ENCODE measurements around the gene KCTD19. TPM values are rescaled to one million over a fixed set of nuclear protein-coding genes. Genes with fewer than 3 reads are reported as not detected.

KCTD19 gene
- polyA plus RNA-seq, 4 donors = 0.84 to 1.7 (median 0.88) TPM

DNA sequence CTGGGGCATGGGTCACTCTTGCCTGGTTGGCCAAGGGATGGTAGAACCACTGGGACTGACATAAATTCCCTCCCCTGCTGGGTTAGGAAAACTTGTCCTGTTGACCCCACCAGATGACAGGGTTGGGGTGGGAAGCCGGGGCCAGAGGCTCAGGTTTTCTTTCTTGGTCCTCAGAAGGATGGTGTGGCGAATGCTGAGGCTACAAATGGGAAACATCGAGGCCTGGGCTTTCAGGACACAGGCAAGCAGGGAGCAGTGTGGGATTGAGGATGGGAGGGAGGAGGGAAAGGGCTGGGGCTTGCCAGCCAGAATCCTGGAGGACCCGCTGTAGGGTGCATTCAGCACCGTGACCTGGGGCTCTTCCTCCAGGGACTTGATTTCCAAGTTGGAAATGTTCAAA, 61.7 kb downstream of the KCTD19 start:
- DNase-seq (ENCODE audit: low read depth in 4 of 4, low spot score in 3 of 4) = no peak

DNA sequence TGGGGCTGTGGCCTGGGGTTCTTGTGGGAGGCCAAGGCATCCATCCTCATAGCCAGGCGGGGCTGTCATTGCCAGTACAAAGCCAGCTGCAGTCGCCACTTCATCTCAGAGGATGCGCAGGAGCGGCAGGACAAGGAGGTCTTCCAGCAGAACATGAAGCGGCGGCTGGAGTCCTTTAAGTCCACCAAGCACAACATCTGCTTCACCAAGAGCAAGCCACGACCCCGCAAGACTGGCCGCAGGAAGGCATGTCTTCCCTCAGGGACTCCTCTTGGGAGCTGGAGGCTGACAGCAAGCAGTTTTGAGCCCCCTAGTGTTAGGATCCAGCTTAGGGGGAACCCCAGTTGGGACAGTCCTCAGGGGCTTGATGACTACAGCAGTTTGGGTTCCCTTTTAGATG, 62.3 kb downstream of the KCTD19 start:
- DNase-seq (ENCODE audit: low read depth in 4 of 4, low spot score in 3 of 4) = no peak

DNA sequence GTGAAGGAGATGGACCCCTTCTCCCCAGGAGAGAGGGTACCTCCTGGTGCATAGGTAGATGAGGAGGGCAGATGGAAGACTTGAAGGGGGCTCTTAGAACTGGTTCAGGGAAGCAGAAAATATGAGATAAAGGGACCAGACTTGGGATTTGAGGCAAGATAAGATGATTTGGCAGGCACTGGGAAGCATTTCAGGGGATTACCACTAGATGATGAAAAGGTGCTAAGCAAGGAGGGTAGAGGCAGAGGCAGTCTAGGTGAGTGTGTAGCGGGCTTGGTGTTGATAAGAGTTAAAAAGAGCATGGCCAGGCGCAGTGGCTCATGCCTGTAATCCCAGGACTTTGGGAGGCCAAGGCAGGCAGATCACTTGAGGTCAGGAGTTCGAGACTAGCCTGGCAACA, 63.3 kb downstream of the KCTD19 start:
- no peak for DNase-seq (ENCODE audit: low read depth in 4 of 4, low spot score in 3 of 4)

DNA sequence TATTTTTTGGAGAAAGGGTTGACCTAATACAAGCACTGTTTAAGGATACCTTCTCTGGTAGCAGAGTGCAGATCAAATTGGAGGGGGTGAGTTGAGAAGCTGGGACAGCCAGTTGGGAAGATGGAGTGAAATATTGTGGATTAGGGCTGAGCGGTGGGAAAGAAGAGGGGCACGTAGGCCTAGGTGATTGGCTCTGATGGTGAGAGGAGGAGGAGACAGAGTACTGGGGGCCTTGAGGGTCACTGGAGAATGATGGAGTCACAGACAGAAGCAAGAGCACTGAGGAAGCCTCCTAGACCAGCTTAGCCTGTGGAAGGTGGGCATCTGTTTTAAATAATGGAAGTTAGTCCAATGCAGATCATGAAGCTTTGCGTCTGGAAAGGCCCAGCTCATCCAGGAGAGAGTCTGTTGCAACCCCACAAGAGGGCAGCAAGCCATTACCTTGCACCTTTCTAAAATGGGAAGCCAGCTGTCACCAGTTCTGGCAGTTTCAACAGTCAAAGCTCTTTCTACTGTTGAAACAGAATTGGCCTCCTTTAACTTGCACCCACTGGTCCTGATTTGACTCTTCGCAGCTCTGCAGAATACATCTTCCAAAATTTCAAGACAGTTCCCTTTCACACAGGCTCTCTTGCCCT, 66.0 kb downstream of the KCTD19 start:
- DNase-seq (ENCODE audit: low read depth in 4 of 4, low spot score in 3 of 4) = no peak

DNA sequence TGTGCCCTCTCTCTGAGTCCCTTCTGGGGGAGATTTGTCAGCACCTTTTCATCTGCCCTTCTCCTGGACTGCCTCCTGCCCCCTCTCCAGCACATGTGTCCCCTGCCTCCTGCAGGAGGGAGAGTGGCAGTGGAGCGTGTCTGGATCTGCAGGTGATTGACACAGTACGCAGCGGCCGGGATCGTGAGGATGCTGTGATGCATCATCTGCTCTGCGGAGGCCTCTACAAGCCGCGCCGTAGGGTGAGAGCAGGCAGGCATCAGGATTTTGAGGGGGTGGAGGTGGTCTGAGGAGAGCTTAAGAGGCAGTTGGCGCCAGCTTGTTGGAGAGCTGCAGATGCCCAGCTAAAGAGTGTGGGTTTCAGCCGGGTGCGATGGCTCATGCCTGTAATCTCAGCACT, 66.8 kb downstream of the KCTD19 start:
- no peak for DNase-seq (ENCODE audit: low read depth in 4 of 4, low spot score in 3 of 4)

DNA sequence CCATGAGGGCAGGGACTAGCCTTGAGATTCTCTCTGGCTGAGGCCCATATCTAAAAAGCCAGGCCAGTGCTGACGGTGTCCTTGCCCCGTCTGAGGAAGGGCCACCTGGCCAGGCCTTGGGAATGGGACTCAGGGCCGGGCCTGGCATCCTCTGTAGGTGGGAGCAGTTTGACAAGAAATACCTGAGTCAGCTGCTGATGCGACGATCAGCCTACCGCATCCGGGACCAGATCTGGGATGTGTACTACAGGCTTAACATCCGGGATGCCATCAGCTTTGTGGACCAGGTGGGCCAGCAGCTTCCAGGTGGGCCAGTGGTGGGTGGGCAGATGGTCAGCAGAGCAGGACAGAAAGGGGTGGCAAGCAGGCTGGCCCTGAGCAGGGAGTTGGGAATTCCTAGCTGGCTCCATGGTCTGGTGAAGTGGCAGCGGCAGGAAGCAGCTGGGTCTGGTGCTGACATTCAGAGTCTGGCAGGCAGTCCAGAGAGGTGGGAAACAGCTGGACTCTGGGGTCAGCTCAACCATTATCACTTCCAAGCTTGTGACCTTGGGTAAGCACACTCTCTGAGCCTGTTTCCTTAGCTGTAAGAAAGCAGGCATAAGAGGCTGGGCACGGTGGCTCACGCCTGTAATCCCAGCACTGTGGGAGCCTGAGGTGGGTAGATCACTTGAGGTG, 68.2 kb downstream of the KCTD19 start:
- DNase-seq (ENCODE audit: low read depth in 4 of 4, low spot score in 3 of 4) = no peak

DNA sequence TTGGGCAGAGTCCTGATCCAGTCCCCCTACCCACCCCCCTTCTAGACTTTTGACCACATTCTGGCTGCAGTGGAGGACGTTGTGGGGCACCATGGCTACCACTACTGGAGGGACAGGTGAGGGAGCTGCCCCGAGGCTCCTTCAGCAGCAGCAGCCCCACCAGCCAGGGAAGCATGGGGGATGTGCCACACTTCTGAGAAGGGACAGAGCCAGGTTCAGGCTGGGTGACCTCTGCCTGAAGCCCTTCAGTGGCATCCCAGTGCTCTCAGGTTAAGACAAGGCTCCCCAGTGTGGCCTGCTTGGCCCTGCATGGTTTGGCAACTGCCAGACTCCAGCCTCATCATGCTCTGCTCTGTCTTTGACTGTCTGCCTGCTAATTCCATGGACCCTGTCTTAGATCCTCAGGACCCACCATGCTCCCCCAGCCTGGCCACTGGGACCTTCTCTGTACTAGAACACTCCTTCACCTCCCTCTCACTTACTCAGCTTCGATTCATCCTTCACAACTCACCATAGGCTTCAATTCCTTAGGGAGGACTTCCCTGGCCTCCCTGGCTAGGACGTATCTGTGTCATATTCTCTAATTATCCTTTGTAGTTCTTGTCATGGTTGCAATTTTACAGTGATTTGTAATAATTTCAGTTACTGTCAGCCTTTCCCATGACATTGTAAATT, 68.9 kb downstream of the KCTD19 start:
- DNase-seq (ENCODE audit: low read depth in 4 of 4, low spot score in 3 of 4) = no peak

DNA sequence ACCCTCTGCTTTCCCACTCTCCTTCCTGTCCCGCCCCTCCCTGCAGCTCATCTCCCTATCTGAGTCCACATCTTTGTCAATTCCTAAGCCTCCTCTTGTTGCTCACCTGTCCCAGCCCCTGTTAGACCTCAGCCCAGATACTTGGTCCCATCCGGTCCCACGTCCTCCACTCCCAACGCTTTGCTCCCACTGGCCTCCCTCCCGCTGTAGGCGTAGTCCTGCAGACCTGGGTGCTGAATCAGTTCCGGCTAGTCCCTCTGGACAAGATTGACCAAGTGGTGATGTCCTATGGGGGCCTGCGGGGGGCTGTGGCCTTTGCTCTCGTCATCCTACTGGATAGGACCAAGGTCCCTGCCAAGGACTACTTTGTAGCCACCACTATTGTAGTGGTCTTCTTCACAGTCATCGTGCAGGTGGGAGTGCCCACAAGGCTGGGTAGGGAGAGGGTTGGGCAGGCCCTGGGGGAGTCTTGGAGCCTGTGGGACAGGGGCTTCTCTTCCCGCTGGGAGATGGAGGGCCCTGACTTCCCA, 69.8 kb downstream of the KCTD19 start:
- DNase-seq (ENCODE audit: low read depth in 4 of 4, low spot score in 3 of 4) = no peak

DNA sequence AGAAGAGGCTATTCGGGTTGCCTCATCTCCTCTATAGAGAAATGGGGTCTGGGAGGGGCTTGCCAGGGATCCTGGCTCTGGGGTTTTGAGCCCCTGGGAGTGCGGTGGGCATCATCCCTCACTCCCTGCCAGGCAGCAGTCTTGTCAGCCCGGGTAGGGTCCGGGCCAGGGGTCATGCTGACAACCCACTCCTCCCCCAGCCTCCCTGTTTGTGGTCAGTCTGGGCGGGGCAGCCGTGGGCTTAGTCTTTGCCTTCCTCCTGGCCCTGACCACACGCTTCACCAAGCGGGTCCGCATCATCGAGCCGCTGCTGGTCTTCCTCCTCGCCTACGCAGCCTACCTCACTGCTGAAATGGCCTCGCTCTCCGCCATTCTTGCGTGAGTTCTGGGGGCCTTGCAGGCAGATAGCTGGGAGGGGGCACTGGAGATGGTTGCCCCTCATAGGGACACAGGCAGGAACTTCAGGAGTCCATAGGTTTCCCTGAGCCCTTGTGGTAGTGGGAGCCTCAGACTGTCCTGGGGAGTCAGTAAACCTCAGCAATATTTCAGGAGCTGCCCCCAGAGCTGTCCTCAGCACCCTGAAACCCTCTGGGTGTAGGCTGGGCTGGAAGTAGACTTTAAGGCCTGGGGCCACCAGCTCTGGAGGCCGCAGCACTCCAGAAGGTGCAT, 70.9 kb downstream of the KCTD19 start:
- DNase-seq (ENCODE audit: low read depth in 4 of 4, low spot score in 3 of 4) = no peak

DNA sequence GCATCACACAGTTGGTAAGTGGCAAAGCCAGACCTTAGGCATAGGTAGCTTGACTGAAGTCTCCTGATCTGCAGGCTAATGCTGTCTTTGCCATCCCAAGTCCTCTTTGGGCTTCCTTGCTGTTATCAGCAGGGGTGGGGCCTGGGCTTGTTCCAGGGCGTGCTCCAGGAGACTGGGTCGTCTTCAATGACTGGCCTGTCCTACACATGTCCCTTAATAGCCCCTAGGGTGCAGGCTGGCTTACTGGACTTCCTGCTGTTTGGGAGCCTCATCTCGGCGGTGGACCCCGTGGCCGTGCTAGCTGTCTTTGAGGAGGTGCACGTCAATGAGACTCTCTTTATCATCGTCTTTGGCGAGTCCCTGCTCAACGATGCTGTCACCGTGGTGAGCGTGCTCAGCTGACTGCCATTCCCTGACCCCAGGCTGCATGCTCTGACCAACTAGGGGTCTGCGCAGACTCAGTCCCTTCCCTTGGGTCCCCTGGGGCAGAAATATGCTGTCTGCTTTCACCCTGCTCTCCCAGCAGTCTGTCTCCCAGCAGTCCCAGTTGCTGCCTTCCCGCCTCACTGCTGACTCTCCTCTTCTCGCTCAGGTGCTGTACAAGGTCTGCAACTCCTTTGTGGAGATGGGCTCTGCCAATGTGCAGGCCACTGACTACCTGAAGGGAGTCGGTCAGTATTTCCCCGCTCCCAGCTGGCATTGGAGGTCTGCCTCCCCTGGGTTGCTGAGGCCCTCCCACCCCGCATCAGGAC, 71.6 kb downstream of the KCTD19 start:
- no peak for DNase-seq (ENCODE audit: low read depth in 4 of 4, low spot score in 3 of 4)

DNA sequence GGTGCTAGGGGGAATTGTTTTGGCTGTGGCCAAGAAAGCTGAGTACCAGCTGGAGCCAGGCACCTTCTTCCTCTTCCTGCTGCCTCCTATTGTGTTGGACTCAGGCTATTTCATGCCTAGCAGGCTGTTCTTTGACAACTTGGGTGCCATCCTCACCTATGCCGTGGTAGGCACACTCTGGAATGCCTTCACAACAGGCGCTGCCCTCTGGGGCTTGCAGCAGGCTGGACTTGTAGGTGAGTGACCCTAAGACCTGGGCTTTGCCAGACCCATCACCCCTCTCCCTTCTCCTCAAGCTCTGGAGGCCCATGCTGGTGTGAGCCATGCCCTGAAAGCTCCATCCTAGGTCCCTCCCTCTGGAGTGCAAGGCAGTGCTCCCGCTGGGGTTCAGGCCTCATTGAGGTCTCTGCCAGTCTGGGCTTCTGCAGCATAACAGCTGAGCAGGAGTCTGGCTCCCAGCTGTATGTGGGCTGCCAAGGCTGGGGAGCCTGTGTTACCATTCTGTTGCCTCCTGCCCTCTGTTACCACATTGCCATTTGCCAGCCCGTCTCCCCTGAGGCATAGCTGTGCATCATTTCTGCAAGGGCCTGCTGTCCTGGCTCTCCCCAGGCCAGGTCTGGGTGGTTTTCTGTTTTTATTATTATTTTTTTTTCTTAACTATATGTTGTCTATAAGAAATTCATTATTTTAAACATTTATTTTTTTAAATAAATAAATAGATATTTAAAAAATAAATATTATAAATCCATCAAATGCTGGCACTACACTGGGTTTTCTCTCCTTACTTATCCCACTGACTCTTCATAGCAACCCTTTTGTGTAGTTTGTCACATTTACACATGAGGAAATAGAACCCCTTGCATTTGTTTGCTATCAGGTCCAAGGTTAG, 73.7 kb downstream of the KCTD19 start:
- DNase-seq (ENCODE audit: low read depth in 4 of 4, low spot score in 3 of 4) = no peak

DNA sequence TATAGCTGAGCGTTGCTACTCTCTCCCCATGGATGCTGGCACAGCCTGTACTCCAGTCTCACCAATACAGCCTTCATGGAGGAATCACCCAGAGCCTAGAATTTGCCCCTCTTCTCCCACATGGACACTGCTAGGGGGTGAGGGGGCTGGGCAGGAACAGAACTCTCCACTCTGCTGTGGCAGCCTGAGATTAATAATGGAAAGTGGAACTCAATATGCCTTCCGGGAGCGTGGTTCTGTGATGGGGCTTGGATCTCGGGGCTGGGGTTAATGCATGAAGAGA, 76.6 kb downstream of the KCTD19 start:
- no peak for DNase-seq (ENCODE audit: low read depth in 4 of 4, low spot score in 3 of 4)

DNA sequence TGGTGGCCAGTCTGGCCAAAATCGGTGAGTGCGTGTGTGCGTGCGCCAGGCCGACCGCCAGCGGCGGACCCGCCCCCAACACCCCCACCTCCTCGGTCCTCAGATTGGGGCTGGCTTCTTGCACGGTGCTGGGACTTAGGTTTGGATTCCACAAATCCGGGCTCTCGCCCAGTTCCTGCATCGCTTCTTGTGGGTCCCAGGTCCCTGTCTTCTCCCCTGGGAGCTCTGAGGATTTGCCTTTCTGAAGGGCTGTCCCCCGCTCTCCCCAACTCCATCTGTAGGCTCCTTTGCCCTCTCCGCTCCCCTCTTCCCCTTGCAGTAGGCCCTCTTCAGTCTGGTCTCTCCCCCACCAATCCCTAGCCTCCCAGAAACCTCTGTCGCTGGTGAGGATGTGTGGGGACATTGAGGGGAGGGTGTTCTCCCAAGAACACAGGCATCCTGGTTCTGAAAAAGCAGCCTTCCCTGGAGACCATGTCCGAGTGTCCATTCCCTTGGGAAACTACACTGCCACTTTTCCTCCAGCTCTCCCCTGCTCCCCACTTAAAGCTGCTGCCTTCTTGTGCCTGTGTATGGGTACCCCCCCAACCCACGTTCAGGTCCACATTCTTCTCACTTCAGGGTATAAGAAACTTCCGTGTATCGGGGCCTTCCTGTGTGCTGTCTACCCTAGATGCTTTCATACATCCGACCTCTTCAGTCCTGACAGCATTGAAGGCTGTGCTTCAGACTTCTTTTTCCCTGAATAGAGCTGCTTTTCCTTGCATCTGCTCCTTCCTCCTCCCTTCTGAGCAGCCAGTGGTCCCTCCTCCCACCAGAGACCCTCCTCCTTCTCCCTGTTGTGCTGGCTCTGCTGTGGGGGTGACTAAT, 77.1 kb downstream of the KCTD19 start:
- no peak for DNase-seq (ENCODE audit: low read depth in 4 of 4, low spot score in 3 of 4)

DNA sequence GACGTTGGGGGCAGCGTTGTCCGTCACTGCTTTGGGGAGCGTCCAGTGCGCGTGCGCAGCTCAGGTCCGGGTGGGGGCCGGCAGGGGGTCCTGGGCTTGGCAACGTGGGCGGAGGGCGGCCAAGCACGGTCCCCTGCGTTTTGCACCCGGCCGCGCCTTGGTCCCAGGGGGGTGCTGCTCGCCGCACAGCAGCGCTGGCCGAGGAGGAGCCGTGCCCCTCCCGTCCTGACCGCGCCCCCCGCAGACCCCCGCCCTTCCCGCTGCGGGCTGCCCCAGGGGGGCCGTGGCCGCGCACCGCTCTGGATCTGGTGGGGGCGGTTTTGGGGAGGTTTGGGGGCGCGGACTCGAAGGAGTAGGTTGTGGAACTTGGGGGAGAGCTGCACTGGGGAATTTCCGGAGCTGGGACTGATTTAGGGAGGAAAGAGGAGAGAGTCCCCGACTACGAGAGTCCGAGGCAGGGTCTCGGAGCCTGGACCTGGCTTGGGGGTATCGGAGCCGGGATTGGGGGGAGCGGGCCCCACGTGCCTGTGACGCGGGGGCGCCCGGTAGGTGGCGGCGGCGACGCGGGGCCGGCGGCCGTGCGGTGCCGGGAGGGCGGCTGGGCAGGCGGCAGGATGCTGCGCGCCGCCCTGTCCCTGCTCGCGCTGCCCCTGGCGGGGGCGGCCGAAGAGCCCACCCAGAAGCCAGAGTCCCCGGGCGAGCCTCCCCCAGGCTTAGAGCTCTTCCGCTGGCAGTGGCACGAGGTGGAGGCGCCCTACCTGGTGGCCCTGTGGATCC, 78.0 kb downstream of the KCTD19 start, which contains the start of gene SLC9A5:
SLC9A5 (plus strand) TSS at position 579 of the 777 bp plus-strand sequence; CDS start at position 615, 36 bp downstream.
- no peak for DNase-seq (ENCODE audit: low read depth in 4 of 4, low spot score in 3 of 4)

DNA sequence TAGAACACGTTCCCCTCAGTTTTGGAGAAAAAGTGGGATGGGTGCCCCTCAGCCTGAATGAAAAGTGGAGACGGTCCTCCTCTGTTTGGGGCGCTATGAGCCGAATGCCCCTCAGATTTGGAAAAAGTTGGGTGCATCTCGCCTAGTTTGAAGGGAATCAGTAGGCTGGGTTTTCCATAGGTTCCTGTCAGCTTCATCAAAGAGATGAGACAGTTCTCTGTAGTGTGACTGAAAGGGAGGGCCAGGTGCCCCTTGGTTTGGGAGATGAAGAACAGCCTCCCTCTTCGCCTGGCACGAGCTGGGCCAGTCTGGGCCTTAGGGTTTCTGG, 78.5 kb downstream of the KCTD19 start:
- no peak for DNase-seq (ENCODE audit: low read depth in 4 of 4, low spot score in 3 of 4)

DNA sequence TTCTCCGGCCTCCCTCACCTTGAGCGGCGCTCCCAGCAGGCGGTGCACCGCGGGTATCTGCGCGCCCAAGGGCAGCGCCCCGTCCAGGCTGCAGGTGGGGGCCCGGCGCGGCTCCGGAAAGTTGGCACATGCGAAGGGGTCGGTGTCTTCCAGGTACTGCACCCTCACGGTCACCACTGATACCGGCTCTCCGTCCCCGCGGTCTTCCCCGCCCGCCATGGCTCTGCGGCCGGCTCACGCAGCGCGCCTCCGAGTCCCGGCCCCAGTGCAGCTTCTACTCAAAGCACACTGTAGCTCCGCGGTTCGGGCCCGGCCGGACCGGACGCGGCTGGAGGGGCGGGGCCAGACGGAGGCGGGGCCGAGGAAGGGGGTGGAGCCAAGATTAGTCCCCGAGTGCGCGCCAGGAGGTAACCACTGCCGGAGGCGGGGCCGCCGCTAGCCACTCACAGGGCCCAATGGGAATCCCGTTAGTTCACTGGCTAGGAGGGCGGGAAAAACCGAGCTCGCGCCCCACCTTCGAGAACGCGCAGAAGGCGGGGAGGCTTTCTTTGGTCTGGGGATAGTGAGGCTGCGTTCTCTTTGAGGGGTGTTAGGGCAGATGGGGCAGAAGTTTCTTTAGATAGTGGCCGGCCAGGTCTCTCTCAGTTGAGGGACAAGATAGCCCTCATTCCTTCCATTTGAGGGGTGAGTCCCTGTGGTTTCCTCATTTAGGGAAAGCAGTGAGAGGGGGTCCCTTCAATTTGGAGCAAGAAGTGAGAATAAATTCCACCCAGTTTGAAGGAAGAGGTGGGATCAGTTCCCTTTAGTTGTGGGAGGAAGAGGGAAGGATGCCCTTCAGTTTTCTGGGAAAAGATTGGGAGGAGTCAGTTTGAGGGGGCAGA, 79.1 kb downstream of the KCTD19 start, which contains the start of gene FHOD1:
FHOD1 (minus strand) TSS at position 290 of the 881 bp plus-strand sequence; CDS start at position 219, 71 bp downstream.
- peak; percentile 86 to 90 (median 88) for DNase-seq (ENCODE audit: low read depth in 4 of 4, low spot score in 3 of 4)

DNA sequence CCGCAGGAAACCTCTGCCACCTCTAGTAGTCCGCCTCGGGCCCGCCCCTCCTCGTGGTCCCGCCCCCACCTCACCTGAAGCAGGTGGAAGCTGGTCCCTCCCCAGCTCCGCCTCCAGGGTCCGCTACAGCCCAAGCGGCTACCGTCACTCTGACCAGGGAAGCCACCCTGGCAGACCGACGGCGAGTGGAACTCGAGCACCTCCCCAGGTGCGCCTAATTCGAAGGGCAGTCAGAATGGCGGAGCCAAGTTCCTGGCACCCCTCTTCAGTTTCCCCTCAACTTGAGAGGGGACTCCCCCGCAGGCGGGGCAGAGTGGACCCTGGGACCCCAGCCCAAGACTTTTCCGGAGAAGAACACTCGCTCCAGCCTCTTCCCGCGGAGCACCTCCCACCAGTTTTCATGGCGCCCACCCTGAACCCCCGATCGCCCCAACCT, 79.8 kb downstream of the KCTD19 start:
- DNase-seq (ENCODE audit: low read depth in 4 of 4, low spot score in 3 of 4) = no peak

All from right renal pelvis (tissue), 4 donors.